NCI-H2171 treated with DMSO at 0.1 percent for 48 hours (cell line): ENCODE results near the gene EPHB1.

Source experiments
- DNase-seq: peaks from one replicate; lab custom pipeline; 2025; lab: John Stamatoyannopoulos, UW

The EPHB1 gene

DNA sequence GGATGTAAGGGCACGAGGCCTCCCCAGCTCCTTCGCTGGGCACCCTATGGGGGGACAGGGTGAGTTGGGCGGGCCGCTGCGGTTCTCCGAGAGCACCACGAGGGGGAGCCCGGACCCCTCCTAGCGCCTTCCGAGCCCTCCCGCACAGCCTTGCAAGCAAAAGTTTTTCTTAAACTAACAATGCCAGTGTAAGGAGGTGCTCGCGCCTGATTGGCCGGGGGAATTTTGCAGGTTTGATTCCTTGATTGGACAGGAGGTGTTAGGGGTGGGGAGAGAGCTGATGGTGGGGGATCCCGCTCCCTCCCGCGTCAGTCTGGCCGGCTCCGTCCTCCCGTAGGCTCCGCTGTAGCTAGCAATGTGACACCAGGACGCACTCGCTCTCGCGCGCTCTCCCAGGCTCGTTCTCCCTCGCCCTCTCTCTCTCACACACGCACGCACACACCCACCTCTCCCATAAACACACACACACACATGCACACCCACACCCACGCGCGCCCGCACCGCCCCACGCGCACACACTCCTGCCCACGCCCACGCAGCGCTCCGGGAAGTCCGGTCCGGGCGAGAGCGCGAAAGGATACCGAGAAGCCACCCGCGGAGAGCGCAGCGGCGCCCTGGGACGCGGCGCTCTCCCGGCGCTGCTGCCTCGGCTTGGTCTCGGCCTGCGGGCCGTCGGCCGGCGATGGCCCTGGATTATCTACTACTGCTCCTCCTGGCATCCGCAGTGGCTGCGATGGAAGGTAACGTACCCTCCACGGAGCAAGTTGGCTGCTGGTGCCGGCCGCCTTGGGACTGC, at the start of gene EPHB1:
Gene EPHB1 (plus strand): TSS at position 311 of the 796 bp plus-strand sequence.
- DNase-seq, result peak; percentile 98

DNA sequence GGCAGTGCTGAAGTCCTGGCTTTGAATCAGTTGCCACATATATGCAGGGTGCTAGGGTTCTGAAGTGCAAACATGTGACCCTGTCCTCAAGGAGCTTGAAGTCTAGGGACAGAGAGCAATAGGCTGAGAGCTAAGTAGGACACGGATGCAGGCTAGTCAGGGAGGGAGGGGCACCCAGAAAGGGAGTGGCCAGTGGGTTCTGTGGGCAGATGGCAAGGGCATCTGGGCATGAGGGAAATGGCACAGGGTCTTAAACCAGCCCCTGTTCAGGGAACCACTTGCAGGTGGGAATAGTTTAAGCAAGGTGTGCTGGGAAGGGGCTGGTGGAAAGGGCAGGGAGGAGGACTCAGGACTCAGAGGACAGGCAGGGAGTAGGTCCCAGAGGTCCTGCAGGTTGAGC, 46.4 kb upstream of the EPHB1 start:
- no peak for DNase-seq

DNA sequence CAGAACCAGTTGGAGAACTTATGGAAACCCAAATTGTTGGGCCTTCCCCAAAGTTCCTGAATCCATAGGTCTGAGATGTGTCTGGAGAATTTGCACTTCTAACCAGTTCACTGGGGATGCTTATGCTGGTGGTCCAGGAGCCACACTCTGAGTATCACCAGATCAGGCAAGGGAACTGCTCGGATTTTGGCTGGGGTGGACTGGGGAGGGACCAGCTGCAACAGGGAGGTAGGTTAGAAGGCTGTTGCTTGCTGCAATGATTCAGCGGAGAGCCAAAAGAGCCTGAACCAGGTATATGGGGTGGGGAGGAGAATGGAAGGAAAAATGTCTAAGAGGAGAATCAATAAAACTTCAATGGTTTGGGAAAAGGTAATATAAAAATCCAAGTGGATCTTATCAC, 45.9 kb upstream of the EPHB1 start:
- DNase-seq, result no peak

DNA sequence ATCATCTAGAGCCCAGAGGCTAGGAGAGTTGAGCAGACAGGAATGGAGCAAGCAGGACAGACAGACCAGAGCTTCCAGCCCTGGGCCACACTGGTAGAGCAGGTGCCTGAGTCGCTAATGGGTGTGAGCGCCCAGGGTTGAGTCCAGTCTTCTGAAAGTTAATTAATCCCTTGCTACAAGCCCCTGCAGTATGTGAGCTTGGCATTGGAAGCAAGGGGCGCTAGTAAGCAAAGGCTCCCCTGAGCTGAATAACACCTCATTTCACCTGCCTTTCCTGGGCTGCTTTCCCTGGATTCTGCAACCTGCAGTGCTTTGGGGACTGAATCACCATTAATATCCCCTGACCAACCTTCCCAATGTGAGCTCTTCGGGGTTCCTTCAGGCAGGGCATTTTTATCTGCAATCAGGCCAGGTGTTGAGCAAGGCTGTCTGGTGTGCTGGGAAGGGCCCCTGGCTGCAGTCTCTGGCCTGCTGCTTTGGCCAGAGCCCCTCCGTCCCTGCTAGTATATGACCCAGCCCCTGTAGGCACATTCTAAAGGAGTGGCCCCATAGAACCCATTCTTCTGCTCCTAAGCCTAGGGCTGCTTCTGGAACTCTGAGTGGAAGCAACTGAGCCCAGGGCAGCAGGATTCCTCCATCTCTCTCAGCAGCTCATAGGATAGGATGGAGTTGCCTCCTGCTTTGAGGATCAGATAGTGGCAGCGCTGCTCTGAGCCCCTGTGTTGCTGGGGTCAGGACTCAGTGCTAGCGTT, 45.1 kb upstream of the EPHB1 start:
- no peak for DNase-seq

DNA sequence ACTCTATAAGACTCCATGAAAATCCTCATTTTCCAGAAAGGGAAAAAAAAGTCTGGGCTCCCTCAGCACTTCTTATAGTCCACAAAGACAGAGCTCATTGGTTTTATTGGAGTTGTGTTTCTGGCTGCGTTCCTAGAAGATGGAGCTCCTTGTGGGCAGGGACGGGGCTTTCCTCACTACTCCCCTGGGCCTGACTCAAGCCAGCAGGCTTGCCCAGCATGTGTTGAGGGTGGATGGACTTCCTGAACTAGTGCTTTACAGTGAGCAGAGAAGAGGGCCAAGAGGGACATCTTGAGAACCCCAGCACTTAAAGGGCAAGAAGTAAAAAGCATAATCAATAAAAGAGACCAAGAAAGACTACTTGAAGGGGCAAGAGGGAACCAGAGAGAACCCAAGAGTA, 43.2 kb upstream of the EPHB1 start:
- DNase-seq, result no peak

DNA sequence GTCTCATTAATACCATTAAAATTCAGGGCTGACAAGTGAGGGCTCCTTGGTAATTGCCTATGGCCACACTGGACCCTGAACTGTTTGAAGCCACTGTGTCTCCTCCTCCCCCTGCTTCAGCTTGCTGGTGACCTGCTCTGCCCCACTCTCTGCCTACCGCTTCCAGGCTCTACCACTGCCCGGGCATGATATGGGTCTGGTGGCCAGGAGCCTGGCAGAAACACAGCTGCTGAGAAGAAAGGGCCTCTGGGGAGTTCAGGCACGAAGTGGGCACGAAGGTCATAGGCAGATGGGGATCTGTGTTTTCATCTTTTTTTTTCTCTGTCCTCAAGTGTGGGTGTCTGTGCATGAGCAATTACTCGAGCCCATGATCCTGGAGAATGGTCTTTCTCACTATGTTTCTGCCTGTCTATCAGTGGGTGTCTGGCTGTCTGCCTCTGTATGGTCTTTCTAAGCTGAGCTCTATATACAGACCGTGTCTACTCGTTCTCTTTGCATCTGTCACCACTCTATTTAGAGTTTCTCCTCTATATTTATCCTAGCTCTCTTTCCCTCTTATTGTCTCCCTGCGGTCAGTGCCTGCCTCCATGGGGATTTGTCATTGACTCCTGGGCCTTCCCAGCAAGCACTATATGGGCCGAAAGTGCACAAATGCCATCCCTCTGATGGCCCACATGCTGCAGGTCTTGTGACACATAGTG, 42.1 kb upstream of the EPHB1 start:
- no peak for DNase-seq

DNA sequence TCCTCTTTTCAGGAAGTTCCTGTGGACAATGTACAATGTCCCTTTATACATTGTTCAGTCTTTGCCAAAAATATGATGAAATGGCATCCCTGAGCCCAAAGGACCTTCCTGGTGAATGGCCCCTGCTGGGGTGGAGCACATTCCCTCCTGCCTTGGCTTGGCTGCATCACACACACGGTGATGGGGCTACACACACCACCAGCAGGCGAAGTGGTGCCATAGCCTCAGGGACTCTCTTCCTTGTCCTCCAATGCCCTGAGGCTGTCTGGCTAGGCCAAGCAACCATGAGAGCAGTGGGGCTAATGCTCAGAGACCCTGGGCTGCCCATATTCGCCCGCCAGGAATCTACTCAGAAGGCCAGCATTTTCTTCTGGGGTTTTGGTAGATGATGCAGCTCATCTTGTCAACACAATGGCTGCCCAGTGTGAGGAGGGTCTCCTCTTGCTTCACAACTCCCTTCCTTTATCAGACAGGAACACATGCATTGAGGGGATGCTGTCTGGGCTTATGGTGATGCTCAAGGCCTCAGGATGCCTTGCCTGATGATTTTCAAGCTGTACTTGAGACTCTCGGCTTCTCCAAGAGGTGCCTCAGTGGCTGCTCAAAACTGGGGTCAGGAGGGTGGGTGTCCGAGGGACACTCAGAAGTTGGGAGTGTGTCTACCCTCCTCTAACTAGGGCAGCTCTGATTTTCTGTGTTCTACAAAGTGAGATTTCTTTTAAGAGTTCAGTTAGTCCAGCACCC, 40.9 kb upstream of the EPHB1 start:
- no peak for DNase-seq

DNA sequence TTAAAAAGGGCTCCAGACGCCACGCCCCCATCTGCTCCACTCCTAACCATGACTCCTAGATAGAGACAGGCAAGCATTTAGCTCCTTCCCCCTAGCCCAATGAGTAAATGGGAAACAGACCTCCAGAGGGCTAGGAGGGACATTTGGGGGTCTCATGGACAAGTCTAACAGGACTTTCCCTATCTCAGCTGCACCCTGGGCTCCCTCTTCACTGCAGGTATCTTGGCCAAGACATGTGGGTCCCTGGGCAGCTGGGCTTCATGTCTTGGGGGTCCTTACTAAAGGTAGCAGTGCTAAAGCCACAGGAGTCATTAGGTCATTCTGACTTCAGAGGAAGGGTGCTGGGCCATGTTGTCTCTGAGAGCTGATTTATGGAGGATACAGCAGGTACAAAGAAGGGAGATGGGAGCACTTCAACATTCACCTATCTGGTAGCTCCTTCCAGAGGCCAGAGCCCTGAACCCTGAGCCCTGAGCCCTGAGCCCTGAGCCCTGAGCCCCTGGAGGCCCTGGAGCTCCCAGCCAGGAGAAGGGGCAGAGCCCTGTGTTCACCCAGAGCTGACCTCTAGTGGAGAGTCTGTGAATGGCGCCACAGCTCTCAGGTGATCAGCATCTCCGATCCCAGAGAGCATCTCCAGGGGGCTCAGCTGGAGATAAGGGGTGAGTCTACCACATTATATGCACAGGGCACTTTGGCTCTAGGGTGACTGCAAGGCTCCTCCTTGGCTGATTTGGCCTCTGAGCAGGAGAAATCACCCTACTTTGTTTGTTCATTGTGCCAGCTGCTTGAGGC, 40.1 kb upstream of the EPHB1 start:
- peak; percentile 3 for DNase-seq

DNA sequence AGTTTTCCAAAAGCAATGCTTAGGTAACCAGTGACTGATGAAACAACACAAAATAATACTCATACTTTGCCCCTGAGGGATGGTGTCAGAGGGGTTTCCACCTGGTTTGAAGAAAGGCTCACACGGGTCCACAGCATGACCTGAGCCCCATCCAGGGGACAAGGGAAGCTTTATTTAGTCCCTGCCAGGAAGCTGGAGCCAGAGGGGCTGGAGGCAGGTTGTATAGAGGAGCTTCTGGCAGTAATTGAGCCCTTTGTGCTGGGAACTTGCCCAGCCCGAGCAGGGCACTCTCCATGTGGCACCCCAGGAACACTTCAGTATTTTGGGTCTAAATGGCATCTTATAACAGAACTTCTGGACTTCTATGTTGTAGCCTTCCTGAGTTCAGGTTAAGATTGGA, 39.2 kb upstream of the EPHB1 start:
- no peak for DNase-seq

DNA sequence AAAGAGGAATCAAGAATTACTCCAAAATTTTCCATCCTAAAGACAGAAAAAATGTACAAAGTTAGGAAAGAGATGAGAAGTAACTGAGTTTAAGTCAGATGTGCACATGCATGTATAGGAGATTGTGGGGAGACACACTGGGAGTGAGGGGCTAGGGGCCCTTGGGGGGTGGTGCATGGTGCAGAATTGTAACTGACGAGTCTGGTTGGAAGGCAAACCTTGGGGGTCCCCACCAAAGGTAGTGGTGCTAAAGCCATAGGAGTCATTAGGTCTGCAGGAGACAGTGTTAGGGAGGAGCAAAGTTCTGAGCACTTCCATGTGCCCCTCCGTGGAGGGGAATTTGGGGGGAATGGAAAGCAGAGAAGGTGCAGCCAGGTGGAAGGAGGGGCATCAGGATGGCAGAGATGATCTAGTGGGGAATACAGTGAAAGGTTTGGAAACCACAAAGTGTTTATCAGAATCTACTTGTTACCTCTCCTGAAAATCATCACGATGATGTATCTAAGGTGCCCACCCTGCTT, 37.5 kb upstream of the EPHB1 start:
- DNase-seq, result no peak

DNA sequence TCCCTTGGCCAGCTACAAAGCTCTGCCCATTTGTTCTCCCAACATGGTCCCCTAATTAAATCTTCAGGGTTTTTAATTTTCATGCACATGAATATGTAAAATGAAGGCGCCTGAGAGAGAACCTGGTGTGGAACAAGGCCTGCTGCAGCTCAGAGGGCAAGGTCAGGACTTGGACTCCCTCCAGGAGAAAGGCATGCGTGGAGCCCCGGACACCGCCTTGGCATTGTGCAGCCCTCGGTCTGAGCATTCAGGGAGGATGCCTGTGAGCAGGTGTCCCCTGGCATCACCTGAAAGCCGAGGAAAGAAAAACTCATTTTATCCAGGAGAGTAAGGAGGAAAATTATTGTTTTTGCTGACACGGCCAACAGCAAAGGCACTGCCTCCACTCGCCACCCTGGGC, 33.8 kb upstream of the EPHB1 start:
- DNase-seq, result no peak

DNA sequence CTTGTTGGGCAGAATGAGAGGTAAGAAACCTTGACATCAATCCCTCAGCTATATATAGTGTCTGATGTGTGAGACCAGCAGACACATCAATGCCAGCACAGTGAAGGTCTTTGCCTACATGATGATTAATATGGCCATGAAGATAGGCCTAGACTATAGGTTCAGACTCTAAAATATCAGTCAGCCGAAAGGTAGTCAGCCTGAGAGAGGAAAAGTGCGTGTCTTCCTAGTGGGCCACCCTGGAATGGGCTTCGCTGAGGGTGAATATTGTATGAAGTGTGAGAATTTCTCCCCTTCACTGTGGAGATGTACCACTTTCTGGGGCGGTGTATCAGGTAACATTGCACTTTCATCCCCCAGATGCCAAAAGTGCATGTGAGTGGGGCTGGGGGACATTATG, 33.0 kb upstream of the EPHB1 start:
- no peak for DNase-seq

DNA sequence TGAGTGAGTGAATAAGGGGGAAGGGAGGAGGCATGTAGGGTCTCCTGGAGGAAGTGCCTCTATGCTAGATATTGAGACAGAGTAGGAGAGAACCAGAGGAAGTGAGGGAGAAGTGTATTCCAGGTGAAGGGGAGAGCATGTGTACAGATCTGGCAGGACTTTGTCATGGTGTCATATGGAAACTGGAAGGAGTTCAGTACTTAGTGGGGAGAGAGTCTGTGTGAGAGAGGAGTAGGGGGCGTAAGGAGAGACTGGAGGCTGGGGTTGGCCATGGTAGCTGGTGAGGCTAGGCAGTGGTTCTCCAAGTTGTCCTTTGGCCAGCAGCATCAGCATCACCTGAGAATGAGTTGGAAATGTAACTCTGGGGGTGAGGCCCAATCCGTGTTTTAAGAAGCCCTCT, 29.6 kb upstream of the EPHB1 start:
- no peak for DNase-seq

DNA sequence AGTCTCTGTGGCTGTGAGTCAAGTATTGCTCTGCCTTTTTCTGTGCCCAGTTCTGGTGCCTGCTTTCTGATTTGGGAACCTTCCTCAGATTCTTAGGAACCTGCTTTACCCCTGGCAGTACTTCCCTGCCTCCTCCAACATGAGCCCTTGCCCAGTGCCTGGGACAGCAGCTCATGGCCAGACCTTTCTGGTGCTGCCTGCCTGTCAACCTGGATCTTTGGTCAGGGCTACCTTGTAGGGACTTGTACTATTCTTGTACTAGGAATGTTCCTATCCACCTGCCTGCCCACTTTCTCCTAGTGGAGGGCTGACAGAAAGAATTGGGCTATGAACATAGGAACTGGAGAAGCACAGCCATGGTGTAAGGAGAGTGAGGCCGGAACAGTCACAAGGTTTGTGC, 28.8 kb upstream of the EPHB1 start:
- DNase-seq, result no peak

DNA sequence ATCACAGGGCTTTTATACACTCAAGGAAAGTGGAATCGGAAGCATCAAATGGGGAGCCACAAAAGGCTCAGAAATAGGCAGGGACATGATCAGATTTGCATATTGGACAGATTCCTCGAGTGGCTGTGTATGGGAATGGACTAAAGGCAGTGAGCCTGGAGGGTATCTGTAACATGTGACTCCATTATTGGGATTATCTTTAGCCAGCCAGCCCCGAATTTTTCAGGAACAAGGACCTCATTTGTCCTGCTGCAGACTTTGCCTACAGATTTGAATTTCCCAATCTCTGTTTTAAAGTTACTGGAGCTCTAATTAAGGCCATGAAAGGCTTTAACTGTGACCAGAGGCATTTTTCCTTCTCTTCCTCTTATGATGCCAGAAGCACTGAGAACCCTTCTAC, 26.9 kb upstream of the EPHB1 start:
- no peak for DNase-seq

DNA sequence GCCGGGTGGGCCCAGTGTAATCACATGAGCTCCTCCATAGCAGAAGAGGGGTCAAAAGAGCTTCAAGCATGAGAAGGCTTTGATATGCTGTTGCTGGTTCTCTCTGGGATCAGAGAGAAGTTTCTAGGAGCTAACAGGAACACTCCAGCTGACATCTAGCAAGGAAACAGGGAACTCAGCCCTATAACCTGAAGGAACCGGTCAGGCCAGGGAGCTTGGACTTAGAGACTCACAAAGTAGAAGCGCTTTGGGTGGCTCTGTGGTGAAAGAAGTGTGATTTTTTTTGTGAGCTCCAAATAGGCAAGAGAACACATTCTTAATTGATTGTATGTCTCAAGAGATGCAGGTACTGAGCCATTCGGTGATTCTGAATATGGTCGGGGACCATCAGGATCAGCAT, 26.2 kb upstream of the EPHB1 start:
- no peak for DNase-seq

DNA sequence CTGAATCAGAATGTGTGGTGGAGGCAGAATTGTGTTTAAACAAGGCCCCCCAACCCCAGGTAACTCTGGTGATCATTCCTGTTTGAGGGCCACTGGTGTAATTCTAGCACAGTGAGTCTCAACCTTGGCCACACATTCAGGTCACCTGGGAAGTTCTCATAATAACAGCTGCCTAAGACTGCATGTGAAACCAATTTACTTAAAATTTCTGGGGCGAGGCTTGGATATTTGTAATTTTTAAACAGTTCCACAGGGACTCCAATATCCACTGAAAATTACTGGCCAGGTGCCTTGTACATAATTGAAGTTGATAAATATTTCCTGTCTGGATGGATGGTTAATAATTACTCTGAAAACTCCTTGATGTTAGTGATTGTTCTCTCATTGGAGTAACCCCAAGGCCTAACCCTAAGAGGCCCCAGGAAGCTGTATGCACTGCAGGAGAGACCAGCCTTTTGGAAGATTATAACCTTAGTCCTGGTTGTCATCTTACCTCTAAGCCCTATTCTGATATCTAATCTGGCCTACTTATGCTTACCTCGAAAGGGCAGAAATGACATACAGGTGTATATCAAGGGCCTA, 25.7 kb upstream of the EPHB1 start:
- no peak for DNase-seq

DNA sequence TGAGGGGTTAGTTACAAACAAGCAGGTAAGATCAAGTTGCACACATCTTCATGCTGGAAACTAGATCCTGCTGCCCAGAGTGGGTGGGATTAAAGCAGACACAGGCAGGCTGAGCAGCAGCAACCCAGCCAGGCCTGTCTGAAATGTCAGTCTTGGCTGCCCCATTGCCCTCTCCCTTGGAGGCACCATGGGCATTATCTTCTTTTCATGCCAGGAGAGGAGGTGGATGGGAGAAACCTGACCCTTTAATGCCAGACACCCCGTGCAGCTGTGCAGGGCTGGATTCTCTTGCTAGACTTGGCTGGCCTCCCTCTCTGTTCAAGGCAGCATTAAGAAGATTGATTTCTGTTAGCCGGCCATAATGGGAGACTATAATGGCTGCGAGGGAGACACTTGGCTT, 23.0 kb upstream of the EPHB1 start:
- DNase-seq, result no peak

DNA sequence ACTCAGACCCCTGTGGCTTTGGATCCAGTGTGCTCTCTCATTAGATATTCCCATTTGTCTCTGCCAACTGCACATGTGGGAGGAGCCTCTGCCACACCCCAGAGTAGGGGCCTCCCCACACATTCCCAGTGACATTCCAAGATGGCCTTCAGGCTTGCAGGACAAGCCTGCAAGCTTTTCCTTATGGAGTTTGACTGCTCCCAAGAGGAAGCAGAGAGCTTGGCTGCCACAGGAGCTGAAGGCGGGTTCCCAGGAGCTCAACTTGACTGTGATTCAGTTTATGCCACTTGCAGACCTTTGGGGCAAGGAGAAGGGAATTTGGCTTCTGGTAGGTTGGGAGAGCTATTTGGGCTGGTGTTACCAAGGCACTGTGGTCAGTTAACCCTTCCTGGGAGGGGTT, 22.5 kb upstream of the EPHB1 start:
- no peak for DNase-seq

DNA sequence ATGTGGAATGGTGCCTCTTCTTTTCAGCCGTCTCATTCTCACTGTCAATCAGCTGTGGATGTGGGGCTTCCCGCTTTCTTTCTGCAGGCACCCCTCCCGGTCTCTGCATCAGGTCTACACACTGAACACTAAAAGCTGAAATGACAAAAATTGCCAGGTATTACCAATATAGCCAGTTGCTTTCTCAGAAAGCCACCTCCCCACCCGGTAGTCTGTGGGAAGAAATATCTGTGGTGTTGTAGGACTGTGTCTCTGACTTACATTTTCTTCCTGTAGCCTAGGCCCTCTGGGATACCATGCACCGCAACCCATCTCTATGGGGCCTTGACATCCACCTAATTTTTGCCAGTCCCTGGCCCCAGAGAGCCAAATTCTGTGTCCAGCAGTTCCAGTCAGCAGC, 19.2 kb upstream of the EPHB1 start:
- DNase-seq, result no peak

DNA sequence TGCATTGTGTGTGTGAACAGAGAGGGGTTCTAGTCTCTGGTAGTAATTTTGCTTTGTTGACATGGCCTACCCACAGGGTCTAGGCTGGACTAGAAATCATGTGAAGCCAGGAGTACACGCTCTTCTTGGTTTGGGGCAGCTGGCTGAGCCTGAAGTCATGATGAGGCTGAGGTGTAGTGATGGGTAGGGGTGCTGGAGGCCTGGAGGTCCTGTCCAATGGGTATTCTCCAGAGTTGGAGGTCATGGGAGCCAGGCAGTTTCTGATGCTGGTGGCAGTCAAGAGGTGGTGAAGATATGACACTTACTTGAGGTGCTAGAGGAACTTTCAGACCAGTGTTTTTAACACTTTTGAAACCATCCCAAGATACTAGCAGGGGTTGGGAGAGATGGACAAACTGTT, 18.5 kb upstream of the EPHB1 start:
- DNase-seq, result no peak
